H1 (cell line): ENCODE data around the gene DIDO1. TPM values are rescaled to one million over a fixed set of nuclear protein-coding genes. Genes with fewer than 3 reads are reported as not detected.

Experiments
- CBX8 ChIP-seq: fragments of 300-800, 300-1000 bp; sonication (generic); IDR thresholded peaks from 2 replicates; pipeline ENCODE4 v1.7.1; 2016; ENCODE audit warnings: low read depth, low read length, borderline replicate concordance
- EP300 ChIP-seq, 2 experiments: IDR thresholded peaks; 1 replicate in 1 of 2; 2 replicates in 1 of 2; pipeline ENCODE4 v1.6.1; 2011 to 2012; ENCODE audit warnings: low read depth in 2 of 2, low read length in 2 of 2, mild to moderate bottlenecking in 2 of 2, borderline replicate concordance in 1 of 2, inconsistent platforms in 1 of 2, moderate library complexity in 1 of 2
- RBBP5 ChIP-seq: IDR thresholded peaks from 2 replicates; pipeline ENCODE4 v1.7.1; 2012; ENCODE audit warnings: low read depth, mild to moderate bottlenecking, inconsistent platforms, low read length, moderate library complexity, borderline replicate concordance
- TAF1 ChIP-seq: IDR thresholded peaks from 2 replicates; pipeline ENCODE4 v1.6.1; 2011; ENCODE audit warnings: mild to moderate bottlenecking, low read depth, low read length
- TEAD4 ChIP-seq: IDR thresholded peaks from 2 replicates; pipeline ENCODE4 v1.6.1; 2012; ENCODE audit warnings: low read depth, low read length, inconsistent platforms, mixed read lengths
- USF2 ChIP-seq: IDR thresholded peaks from 2 replicates; pipeline ENCODE4 v1.6.1; 2011; ENCODE audit warnings: low read length, improper control_type of control experiment
- ZNF274 ChIP-seq: IDR thresholded peaks from 2 replicates; pipeline ENCODE4 v1.7.0; 2012; ENCODE audit warnings: low read length, borderline replicate concordance; ENCODE audit errors: extremely low read depth
- polyA plus RNA-seq, 7 experiments: library from polyadenylated mRNA; depleted of rRNA in 3 of 7; stranded (reverse) in 5 of 7; unstranded in 2 of 7; fragments of >200 nt in 5 of 7; fragments of 200-250 nt in 2 of 7; gene quantifications; 1 replicate in 5 of 7; 2 replicates in 1 of 7; 4 replicates in 1 of 7; pipeline versions ENCODE4 v1.2.1 to v1.2.3, GENCODE V29; 2011 to 2013; ENCODE audit warnings: missing spikeins in 2 of 7, mixed read lengths in 2 of 7
- total RNA-seq: library from RNA; stranded (reverse); fragmentation: NEBNext Ultra II Directional; extraction: Animal tissue kit (Norgen Biotek cat#: 25700); gene quantifications from 2 replicates; pipeline ENCODE4 v1.2.1, GENCODE V29; 2021

The DIDO1 gene
- total and polyA plus RNA-seq, 2 of the 8 experiments (the other 6 are each of a cell fraction or from before 2014, with no cell fraction given) = 53.6 to 82.8 TPM

GRCh38 chr20:62880935-62881661 lies 45.2 kb downstream of the DIDO1 start (continued):
- TF ChIP-seq ZNF274 = no peak
- TF ChIP-seq USF2 = no peak
- no peak for TF ChIP-seq EP300 (IDR thresholded peaks at IDR 0.05; ENCODE audit: borderline replicate concordance in 1 of 2, low read depth in 2 of 2, low read length in 2 of 2)
- TF ChIP-seq TEAD4 = no peak
- no peak for TF ChIP-seq RBBP5
- TF ChIP-seq TAF1 = no peak
- TF ChIP-seq CBX8 = no peak
